ENCODE results near the gene MS4A4A.
"Not testable (repeated sequence)": the region's sequence is repeated elsewhere in the genome, so short reads cannot be mapped to it uniquely, and the experiment has no call there.

Gene MS4A4A

GRCh38 chr11:60265373-60266214 is 14.9 kb upstream of the MS4A4A start:
- Histone ChIP-seq H3K79me2 (ENCODE audit: insufficient read depth, low read depth) (no peaks in the 10 kb centered on the region), H4K20me1 (ENCODE audit: insufficient read depth) (no peaks in the 10 kb centered on the region), H3K4me1 (ENCODE audit: low read depth, poor library complexity, severe bottlenecking) (no peaks in the 10 kb centered on the region), H3K4me3 (IDR thresholded peaks at IDR 0.05; ENCODE audit: insufficient read depth, low read depth, low read length) (no peak overlapping the region), H3K9ac (no peak overlapping the region), H3K4me2 (no peak overlapping the region), H3K27ac (no peak overlapping the region), H3K36me3 (ENCODE audit: insufficient read depth) (no peaks in the 10 kb centered on the region), H3K27me3 (ENCODE audit: insufficient read depth, low read depth) (no peaks in the 10 kb centered on the region), H2AFZ (ENCODE audit: low read depth) (no peak overlapping the region)
- TF ChIP-seq CTCF (conservative IDR thresholded peaks at IDR 0.05; ENCODE audit: low read depth, low read length), result peak; percentile 87

- Histone ChIP-seq H3K79me2 (ENCODE audit: insufficient read depth, low read depth) (no peaks in the 10 kb centered on the region), H3K27me3 (ENCODE audit: insufficient read depth, low read depth) (no peaks in the 10 kb centered on the region), H3K4me3 (IDR thresholded peaks at IDR 0.05; ENCODE audit: insufficient read depth, low read depth, low read length) (no peak overlapping the region), H3K4me1 (ENCODE audit: low read depth, poor library complexity, severe bottlenecking) (no peaks in the 10 kb centered on the region), H3K36me3 (ENCODE audit: insufficient read depth) (no peaks in the 10 kb centered on the region), H4K20me1 (ENCODE audit: insufficient read depth) (no peaks in the 10 kb centered on the region), H3K27ac (no peak overlapping the region), H3K4me2 (no peak overlapping the region), H2AFZ (ENCODE audit: low read depth) (no peak overlapping the region), H3K9ac (no peak overlapping the region)
- no peak for TF ChIP-seq CTCF (conservative IDR thresholded peaks at IDR 0.05; ENCODE audit: low read depth, low read length)
Observed at GRCh38 chr11:60274416-60274815, 6.0 kb upstream of the MS4A4A start.

DNA sequence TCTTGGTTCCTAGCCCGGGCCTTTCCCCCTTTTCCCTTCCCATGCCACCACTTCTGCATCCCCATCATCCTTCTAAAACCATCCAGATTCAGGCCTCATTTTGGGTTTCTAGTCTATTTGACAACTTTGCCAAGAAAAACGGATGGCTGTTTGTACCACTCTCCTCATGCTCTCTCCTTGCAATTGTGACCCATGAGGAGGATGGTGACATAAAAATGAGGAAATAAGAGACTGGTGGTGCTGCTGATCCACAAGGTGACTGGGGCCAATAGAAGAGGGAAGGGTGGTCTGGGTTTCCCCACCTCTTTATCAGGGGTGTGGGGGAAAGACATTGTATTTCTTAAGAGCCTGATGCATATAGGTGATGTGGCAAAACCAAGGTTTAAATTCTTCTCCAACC is 1.0 kb downstream of the MS4A4A start:
- Histone ChIP-seq H3K27ac (no peak overlapping the region), H3K4me3 (IDR thresholded peaks at IDR 0.05; ENCODE audit: insufficient read depth, low read depth, low read length) (no peak overlapping the region), H3K9ac (no peak overlapping the region), H3K27me3 (ENCODE audit: insufficient read depth, low read depth) (no peaks in the 10 kb centered on the region), H3K36me3 (ENCODE audit: insufficient read depth) (no peaks in the 10 kb centered on the region), H4K20me1 (ENCODE audit: insufficient read depth) (no peaks in the 10 kb centered on the region), H3K4me1 (ENCODE audit: low read depth, poor library complexity, severe bottlenecking) (no peaks in the 10 kb centered on the region), H2AFZ (ENCODE audit: low read depth) (no peak overlapping the region), H3K79me2 (ENCODE audit: insufficient read depth, low read depth) (no peaks in the 10 kb centered on the region), H3K4me2 (no peak overlapping the region)
- TF ChIP-seq CTCF (conservative IDR thresholded peaks at IDR 0.05; ENCODE audit: low read depth, low read length), result no peak

DNA sequence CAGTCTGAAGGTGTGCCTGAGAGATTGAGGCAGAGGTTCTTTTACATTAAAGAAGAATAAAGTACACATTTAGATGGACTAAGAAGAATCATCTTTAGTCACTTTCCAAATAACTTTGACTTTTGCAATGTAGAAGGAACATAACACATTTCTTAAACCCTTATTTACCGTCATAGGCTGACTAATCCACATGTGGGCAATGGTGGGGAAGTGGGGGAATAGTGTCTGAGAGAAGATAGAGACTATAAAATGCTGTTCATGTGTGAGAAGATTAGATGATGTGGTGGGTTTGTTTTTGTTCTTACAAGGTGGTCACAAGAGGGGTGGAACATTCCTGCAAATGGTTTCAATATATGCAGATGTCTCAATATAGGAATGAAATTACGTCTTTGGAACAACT is 1.8 kb downstream of the MS4A4A start:
- no peak for TF ChIP-seq CTCF (conservative IDR thresholded peaks at IDR 0.05; ENCODE audit: low read depth, low read length)
- H3K27ac ChIP-seq, result no peak overlapping the region
- H2AFZ ChIP-seq (ENCODE audit: low read depth), result no peak overlapping the region
- no peak overlapping the region for H3K9ac ChIP-seq
- no peaks in the 10 kb centered on the region for H3K79me2 ChIP-seq (ENCODE audit: insufficient read depth, low read depth)
- H3K27me3 ChIP-seq (ENCODE audit: insufficient read depth, low read depth), result no peaks in the 10 kb centered on the region
- H3K4me3 ChIP-seq (IDR thresholded peaks at IDR 0.05; ENCODE audit: insufficient read depth, low read depth, low read length), result no peak overlapping the region
- no peaks in the 10 kb centered on the region for H4K20me1 ChIP-seq (ENCODE audit: insufficient read depth)
- no peak overlapping the region for H3K4me2 ChIP-seq
- no peaks in the 10 kb centered on the region for H3K36me3 ChIP-seq (ENCODE audit: insufficient read depth)
- no peaks in the 10 kb centered on the region for H3K4me1 ChIP-seq (ENCODE audit: low read depth, poor library complexity, severe bottlenecking)

DNA sequence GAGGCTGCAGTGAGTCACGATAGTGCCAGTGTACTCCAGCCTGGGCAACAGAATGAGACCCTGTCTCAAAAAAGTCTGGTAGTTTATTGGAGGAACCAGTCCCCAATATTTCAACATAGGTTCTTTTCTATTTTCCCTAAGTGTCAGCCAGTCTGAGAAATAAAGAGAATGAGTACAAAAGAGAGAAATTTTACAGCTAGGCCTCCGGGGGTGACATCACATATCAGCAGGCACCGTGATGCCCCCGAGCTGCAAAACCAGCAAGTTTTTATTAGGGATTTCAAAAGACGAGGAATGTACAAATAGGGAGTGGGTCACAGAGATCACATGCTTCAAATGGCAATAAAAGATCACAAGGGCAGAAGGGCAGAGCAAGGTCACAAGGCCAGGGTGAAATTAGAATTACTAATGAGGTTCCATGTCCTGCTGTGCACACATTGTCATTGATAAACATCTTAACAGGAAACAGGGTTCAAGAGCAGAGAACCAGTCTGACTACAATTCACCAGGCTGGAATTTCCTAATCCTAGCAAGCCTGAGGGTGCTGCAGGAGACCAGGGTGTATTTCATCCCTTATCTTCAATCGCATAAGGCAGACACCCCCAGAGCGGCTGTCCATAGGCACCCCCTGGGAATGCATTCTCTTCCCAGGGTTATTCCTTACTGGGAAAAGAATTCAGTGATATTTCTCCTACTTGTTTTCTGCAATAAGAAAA is 5.1 kb downstream of the MS4A4A start:
- H3K9ac ChIP-seq; H3K4me2 ChIP-seq; H4K20me1 ChIP-seq (ENCODE audit: insufficient read depth); H3K4me1 ChIP-seq (ENCODE audit: low read depth, poor library complexity, severe bottlenecking); H2AFZ ChIP-seq (ENCODE audit: low read depth); H3K27ac ChIP-seq; H3K27me3 ChIP-seq (ENCODE audit: insufficient read depth, low read depth); H3K36me3 ChIP-seq (ENCODE audit: insufficient read depth); H3K79me2 ChIP-seq (ENCODE audit: insufficient read depth, low read depth); H3K4me3 ChIP-seq (IDR thresholded peaks at IDR 0.05; ENCODE audit: insufficient read depth, low read depth, low read length): not testable (repeated sequence)
